GM15510 (cell line): Measurements from ENCODE around the gene PSTPIP1.

Experiments used
- POLR2A ChIP-seq: IDR thresholded peaks from 3 replicates; pipeline ENCODE4 v1.6.1; 2011; ENCODE audit warnings: borderline replicate concordance; ENCODE audit not compliant: insufficient read length; ENCODE audit errors: extremely low read depth

Gene PSTPIP1

DNA sequence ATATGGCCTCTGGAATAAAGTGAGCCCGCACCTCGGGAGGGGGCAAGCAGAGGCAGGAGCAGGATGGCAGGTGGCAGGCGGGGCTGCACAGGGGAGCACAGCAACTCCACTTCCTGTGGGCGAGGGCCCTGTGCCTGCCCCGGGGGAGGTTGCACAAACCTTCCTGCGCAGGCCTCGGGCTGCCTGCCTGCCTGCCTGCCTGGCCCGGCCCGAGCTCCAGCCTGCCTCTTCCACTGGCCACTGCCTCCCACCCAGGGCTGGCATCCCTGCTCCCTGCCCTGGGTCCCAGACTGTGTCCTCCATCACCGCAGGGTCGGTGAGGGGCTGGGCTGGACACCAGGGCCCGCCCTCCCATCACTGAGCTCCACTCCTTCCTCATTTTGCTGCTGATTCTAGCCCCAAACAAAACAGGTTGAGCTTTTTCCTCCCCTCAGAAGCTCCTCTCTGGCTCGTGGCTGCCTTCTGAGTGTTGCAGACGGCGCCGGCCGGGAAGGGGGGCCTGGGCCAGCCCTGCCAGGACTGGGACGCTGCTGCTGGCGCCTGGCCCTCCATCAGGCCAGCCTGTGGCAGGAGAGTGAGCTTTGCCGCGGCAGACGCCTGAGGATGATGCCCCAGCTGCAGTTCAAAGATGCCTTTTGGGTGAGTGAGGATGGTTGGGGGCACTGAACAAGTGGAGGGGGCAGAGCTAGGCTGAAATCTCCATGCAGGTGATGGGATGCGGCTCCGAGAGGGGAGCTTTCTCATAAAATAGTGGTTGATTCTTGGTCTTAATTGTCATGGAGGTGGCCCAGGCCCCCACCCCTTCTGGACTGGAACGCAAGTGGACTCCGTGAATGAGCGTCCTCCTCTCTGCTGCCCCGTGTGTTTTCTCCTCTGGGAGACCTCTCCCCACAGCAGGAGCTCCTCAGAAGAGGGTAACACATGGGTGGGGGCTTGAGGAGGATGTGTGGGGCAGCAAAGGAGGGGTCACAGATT lies at the start of gene PSTPIP1:
Gene PSTPIP1, plus strand, starts transcription at position 156 of the 975 bp plus-strand sequence. Its CDS starts 448 bp downstream, at position 604.
- TF ChIP-seq POLR2A: peak; percentile 76

DNA sequence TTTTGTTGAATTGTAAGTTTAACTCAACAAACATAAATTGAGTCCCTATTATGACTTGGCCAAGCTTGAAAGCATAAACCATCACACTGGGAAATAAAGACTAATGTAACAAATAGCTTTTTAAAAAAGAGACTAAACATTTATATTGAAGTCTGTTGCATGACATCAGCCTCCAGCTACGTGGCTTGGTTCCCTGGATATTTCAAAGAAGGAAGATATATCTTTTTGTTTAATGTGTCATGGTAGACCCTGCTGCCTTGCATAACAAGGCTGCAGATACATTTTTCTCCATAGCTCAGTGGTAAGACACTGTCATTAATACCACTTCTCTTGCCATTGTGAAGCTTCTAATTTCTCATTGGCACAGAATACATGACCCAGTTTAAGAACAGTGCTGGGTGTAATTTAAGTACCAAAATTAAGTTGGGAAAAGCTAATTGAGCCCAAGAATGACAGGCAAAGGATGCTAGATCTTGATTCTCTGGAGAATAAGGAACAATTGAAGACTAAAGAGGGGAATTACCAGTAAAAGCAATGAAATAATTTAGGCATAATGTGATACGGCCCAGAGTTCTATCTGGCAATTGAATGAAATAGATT lies 49.3 kb upstream of the PSTPIP1 start:
- no peak for TF ChIP-seq POLR2A

DNA sequence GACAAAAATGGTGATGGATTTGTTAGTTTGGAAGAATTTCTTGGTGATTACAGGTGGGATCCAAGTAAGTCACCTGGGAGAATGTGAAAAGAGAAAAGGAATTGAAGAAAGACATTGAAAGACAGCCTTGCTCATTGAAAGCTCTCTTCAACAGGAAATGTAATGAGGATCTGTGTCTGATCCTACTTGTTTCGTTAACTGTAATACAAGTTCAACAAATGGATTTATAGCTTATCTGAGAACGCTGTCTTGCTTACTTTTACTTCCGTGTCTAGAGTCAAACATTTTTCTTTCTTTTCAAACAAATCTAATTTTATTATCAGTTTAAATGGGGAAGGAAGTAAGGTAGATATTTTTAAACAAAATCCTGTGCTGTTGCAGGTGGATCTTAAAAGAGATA lies 47.5 kb upstream of the PSTPIP1 start:
- TF ChIP-seq POLR2A: no peak

DNA sequence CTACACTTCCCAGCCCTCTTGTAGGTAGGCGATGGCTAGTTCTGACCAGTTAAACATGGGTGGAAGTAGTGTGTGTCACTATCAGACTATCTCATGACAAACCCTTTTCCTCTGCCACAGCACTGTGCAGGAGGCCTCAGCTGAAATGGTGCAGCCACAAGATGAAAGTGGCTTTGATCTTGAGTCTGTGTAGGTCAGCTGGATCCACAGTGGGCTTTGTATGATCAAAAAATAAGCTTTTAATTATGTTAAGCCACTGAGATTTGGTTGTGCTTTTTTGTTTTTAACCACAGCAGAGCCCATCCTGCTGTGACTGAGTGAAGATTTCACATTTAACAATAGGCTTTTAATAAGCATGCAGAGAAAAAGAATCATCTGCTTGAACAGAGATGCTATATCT lies 43.7 kb upstream of the PSTPIP1 start:
- no peak for TF ChIP-seq POLR2A

DNA sequence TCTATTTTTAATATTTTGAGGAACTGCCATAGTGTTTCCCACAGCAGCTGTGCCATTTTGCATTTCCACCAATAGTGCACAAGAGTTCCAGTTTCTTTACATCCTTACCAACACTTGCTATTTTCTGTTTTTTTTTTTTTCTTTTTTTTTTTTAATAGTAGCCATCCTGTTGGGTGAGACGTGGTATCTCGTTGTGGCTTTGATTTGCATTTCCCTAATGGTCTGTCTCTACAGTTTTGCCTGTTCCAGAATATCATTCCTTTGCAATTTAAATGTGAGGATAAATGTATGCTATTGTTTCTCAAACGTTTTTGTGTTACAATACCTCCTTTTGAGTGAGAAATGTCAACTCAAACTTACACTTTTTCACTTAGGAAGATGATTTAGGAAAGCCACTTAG lies 41.0 kb upstream of the PSTPIP1 start:
- no peak for TF ChIP-seq POLR2A

DNA sequence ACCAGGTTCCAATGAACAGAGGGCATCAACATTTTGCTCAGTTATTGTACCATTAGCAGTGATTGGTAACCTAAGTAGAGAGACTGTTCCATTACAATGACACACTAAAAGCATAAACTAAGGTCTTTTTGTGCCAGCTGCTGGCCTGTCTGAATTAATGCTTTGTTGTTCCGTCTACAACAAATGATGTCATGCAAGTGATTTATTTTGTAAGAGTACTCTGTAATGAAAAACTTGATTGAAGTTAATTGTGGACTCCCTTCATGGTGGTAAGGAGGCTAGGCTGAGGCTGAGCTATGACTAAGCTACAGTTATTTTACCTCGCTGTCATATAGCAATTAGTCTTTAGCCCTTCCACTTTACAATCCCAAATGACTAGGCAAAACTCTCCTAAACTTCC lies 40.2 kb upstream of the PSTPIP1 start:
- no peak for TF ChIP-seq POLR2A

DNA sequence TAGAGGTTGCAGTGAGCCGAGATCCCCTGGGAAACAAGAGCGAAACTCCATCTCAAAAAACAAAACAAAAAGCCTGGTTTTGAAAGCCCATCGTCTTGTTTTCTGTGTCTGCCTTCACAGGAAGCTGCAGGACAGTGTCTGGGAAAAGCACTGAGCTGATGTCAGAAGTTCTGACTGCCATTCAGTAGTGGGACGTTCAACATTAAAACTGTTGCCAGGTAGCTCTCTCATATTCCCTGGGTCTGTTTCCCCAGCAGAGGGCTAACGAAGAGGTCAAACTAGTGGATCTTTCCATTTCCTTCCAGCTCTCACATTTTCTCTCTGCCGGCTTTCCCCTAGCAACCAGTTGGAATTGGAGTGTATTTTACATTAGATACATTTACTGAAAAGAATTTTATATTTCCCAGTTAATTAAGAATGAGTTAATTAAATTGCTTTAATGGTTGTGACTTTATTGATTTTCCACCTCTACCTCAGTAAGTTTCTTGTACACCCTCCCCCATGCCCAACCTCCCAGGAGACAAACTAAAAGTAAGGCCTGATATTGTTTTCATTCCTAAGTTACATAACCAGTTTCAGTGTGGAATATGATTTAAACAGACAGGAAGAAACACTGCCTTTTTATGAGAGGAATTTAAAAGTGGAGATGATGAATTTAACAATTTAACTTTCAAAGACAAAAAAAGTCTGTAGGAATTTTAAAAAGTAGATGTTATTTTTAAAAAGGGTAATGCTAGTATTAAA lies 33.5 kb upstream of the PSTPIP1 start:
- no peak for TF ChIP-seq POLR2A

DNA sequence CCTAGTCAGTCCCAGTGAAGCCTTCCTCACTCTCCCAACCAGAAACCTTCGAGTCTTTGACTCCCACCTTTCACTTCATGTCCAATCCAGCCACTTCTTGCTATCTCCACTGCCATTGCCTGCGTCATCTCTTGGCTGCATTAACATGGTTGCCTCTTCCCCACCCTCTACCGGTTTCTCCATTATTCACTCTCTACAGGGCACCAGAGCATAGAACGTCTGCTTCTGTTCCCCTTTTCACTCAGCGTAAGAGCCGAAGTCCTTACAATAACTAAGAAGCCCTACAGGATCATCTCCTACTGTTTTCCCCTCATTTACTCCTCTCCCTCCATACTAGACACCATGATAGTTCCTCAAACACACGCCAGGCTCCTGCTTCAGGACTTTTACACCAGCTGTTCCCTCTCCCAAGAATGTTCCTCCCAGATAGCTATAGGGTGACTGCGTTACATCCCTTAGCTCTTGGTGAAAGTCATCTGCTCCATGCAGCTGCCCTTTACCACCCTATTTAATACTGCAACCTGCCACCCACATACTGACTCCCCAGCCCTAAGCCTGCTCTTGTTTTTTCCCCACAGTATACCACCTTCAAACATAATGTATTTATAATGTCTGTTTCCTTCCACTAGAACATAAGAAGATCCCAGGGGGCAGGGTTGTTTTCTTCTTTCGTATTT lies 32.5 kb upstream of the PSTPIP1 start:
- no peak for TF ChIP-seq POLR2A

DNA sequence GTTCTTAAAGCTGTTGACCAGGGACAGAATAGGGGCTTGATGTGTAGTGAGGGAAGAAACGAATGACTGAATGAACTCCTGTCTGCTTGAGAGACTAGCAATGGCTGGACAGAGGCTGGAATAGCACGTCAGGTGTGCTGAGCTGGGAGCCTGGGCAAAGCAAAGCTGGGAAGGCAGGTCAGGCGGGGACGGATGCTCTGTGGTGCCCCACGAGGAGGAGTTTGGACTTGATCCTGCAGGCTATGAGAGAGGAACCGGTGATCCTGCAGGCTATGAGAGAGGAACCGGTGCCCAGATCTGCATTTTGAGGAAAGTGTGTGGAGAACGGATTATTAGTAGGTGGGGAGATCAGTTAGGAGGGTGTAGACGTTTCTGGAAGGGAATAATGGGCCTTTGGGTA lies 31.3 kb upstream of the PSTPIP1 start:
- no peak for TF ChIP-seq POLR2A

DNA sequence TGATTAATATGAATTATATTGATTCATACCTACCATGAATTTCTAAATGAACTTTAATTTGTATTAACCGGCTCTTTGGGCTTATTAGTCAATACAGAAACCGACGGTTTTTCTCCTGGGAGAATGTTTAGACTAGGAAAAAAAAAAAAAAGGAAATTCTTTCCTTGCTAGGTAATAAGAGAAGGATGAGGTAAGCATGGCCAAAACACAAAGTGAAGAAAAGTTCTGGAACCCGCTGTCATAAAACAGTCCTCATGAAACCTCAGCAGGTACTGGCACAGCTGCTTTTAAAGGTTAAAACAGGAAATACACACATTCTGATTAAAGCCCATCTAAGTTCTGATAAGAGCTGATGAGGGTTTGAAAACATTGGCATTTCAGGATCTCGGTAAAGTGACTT lies 30.8 kb upstream of the PSTPIP1 start:
- no peak for TF ChIP-seq POLR2A

DNA sequence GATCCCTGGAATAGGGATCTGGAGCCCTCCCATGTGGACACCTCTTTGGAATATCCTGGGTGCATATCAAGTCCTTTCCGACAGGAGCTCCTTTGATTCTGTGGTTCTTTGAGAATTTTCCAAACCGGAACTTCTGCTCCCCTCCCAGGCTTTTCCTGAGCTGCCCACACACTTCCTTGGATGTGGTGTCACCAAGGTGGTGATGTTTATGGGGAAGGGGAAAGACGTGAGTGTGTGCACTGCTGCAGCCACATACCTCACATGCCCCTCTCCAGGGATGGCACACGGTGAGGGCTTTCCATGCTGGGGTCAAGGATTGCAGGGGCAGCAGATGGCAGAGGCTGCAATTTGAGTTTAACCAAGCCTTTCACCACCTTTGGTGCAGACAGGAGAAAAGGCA lies 27.9 kb upstream of the PSTPIP1 start:
- TF ChIP-seq POLR2A: no peak

DNA sequence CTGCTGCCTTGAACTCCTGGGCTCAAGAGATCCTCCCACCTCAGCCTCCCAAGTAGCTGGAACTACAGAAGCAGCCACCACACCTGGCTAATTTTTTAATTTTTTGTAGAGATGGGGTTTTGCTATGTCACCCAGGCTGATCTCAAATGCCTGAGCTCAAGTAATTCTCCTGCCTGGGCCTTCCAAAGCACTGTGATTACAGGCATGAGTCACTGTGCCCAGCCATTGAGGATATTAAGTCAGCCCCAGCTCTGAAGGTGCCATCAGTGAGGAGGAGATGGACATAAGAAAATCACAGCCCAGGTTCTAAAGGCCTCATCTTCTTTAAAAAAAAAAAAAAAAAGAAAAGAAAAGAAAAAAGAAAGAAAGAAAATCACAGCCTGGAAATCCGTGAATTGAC lies 26.6 kb upstream of the PSTPIP1 start:
- TF ChIP-seq POLR2A: no peak

DNA sequence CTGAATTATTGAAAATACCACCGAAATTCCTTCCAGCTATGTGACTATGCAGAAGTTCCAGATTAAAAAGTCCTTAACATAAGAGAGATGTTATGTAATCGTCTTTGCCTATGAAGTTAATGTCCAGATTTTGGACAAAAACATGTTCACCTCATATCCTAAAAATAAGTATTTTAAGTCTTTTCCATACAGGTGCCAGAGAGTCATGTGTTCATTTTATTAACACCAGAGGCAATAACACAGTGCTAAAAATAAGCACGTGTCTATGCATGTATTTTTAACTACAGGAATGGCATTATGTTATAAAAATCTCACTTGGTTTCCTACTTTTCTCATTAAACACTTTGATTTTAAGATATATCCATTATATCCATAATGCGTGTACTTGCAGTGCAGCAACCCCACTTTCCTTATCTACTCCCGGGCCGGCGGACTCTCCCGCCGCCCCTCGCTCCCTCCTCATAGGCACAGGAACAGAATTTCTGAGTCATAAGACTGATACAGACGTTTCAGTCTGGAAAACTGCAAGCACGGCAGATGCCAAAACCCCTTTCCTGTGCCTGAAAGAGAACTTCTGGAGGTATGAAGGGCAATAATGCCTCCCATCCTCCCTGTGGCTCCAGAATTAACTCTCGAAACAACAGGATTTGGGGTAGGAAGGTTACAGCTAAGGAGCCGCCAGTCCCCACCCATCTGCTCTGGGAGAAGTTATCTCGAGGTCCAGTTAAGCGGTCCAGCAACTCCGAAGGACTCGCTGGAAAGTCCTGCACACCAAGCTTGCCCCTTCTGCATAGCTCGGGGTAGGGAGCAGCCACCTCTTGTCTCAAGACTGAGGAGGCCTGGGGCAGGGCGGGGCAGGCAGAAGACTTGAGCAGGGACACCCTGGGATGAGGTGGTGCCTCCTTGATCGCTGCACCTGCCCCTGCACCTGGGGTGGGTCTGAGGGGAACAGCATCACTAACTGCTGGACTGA lies 22.3 kb upstream of the PSTPIP1 start:
- TF ChIP-seq POLR2A: no peak

DNA sequence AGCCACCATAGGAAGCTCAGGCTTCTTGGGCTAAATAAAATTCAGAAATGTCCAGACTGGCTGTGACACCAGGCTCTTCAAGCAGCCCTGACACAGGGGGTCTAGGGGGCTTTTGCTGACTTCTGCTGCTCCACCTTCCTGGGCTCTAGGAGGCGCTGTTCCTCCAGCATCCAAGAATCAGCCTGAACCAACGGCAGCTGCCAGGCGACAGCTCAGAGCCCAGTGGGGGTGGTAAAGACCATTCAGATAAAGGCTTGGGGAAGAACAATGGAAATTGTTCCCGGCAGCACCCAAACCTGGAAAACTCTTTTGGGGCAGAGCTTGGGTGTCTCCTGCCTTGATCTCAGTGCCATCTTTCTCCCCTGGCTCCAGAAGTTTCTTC lies 21.6 kb upstream of the PSTPIP1 start:
- TF ChIP-seq POLR2A: no peak
